Skeletal muscle tissue (tissue), 4 donors: Measurements from ENCODE around the gene LRCH3. TPM values are rescaled to one million over a fixed set of nuclear protein-coding genes. Genes with fewer than 3 reads are reported as not detected.

Experiments
- H3K27ac ChIP-seq: one replicate; pipeline ENCODE4 v1.7.0; 2013; ENCODE audit warnings: mild to moderate bottlenecking, low read depth, low read length, inconsistent platforms
- H3K27me3 ChIP-seq, 3 donors: one replicate each; pipeline ENCODE4 v1.7.0; 2013; ENCODE audit warnings: low read length in 3 of 3; ENCODE audit not compliant: control insufficient read depth in 3 of 3, insufficient read depth in 3 of 3
- H3K36me3 ChIP-seq, 3 donors: one replicate each; pipeline ENCODE4 v1.7.0; 2013; ENCODE audit warnings: low read length in 3 of 3; ENCODE audit not compliant: control insufficient read depth in 3 of 3, insufficient read depth in 3 of 3
- H3K4me1 ChIP-seq, 3 donors: one replicate each; pipeline ENCODE4 v1.7.0; 2013; ENCODE audit warnings: low read length in 3 of 3, mild to moderate bottlenecking in 3 of 3; ENCODE audit not compliant: control insufficient read depth in 3 of 3, insufficient read depth in 3 of 3
- H3K4me3 ChIP-seq, 3 donors: one replicate each; pipeline ENCODE4 v1.7.0; 2013; ENCODE audit warnings: low read length in 3 of 3
- H3K9ac ChIP-seq, 3 donors: one replicate each; pipeline ENCODE4 v1.7.0; 2013; ENCODE audit warnings: low read length in 3 of 3, mild to moderate bottlenecking in 3 of 3, moderate library complexity in 2 of 3, low read depth in 1 of 3
- H3K9me3 ChIP-seq, 3 donors: one replicate each; pipeline ENCODE4 v1.7.0; 2013; ENCODE audit warnings: low read length in 3 of 3; ENCODE audit not compliant: control insufficient read depth in 3 of 3
- total RNA-seq: library from RNA; depleted of rRNA; stranded (reverse); fragments of >200 nt; gene quantifications from one replicate; pipeline ENCODE4 v1.2.3, GENCODE V29; 2014
- donor health status: Osteomylitis.

LRCH3 gene
- total RNA-seq, 1 donor from 2014 or later = 48.0 TPM

- H3K36me3 ChIP-seq = peaks cover 11 to 55% (median 43%) of the 10 kb centered on the region in 3 donors
- no peak overlapping the region for H3K9ac ChIP-seq
- no peak overlapping the region for H3K4me3 ChIP-seq
- no peaks in the 10 kb centered on the region for H3K4me1 ChIP-seq
- no peaks in the 10 kb centered on the region for H3K9me3 ChIP-seq
- no peak overlapping the region for H3K27ac ChIP-seq
- no peaks in the 10 kb centered on the region for H3K27me3 ChIP-seq
Observed at GRCh38 chr3:197830308-197830966, 39.4 kb downstream of the LRCH3 start.

GRCh38 chr3:197830967-197831313 lies 39.9 kb downstream of the LRCH3 start:
- H3K4me3 ChIP-seq = no peak overlapping the region
- no peak overlapping the region for H3K9ac ChIP-seq
- H3K36me3 ChIP-seq = peaks cover 11 to 57% (median 45%) of the 10 kb centered on the region in 3 donors
- no peaks in the 10 kb centered on the region for H3K4me1 ChIP-seq
- H3K27ac ChIP-seq = no peak overlapping the region
- H3K27me3 ChIP-seq = no peaks in the 10 kb centered on the region
- H3K9me3 ChIP-seq = no peaks in the 10 kb centered on the region

GRCh38 chr3:197833930-197834715 lies 43.1 kb downstream of the LRCH3 start:
- Histone ChIP-seq H3K4me3 (no peak overlapping the region), H3K9ac (no peak overlapping the region), H3K27me3 (no peaks in the 10 kb centered on the region), H3K4me1 (no peaks in the 10 kb centered on the region), H3K9me3 (no peaks in the 10 kb centered on the region), H3K36me3 (peaks cover 9 to 45% (median 40%) of the 10 kb centered on the region in 3 donors), H3K27ac (no peak overlapping the region)

GRCh38 chr3:197835509-197835908 lies 44.5 kb downstream of the LRCH3 start:
- H3K36me3 ChIP-seq = peaks cover 9 to 47% (median 39%) of the 10 kb centered on the region in 3 donors
- no peak overlapping the region for H3K27ac ChIP-seq

GRCh38 chr3:197836244-197836643 lies 45.2 kb downstream of the LRCH3 start:
- no peak overlapping the region for H3K4me3 ChIP-seq
- H3K9ac ChIP-seq = no peak overlapping the region
- H3K9me3 ChIP-seq = no peaks in the 10 kb centered on the region
- H3K27ac ChIP-seq = no peak overlapping the region
- no peaks in the 10 kb centered on the region for H3K4me1 ChIP-seq
- H3K27me3 ChIP-seq = no peaks in the 10 kb centered on the region
- peaks cover 7 to 48% (median 42%) of the 10 kb centered on the region in 3 donors for H3K36me3 ChIP-seq

More at GRCh38 chr3:197835509-197835908, 44.5 kb downstream of the LRCH3 start:
- Histone ChIP-seq H3K27me3 (no peaks in the 10 kb centered on the region), H3K4me1 (no peaks in the 10 kb centered on the region), H3K9me3 (no peaks in the 10 kb centered on the region), H3K4me3 (no peak overlapping the region), H3K9ac (no peak overlapping the region)

- Histone ChIP-seq H3K9ac (no peak overlapping the region), H3K27ac (no peak overlapping the region), H3K27me3 (no peaks in the 10 kb centered on the region), H3K4me1 (no peaks in the 10 kb centered on the region), H3K4me3 (no peak overlapping the region), H3K36me3 (peaks cover 9 to 49% (median 45%) of the 10 kb centered on the region in 3 donors), H3K9me3 (no peaks in the 10 kb centered on the region)
Observed at GRCh38 chr3:197837282-197837681, 46.2 kb downstream of the LRCH3 start.

- Histone ChIP-seq H3K9ac (no peak overlapping the region), H3K9me3 (no peaks in the 10 kb centered on the region), H3K27me3 (no peaks in the 10 kb centered on the region), H3K4me1 (no peaks in the 10 kb centered on the region), H3K36me3 (peaks cover 8 to 57% (median 44%) of the 10 kb centered on the region in 3 donors), H3K27ac (no peak overlapping the region), H3K4me3 (no peak overlapping the region)
Observed at GRCh38 chr3:197841789-197842188, 50.7 kb downstream of the LRCH3 start.

GRCh38 chr3:197846491-197846890 lies 55.4 kb downstream of the LRCH3 start:
- Histone ChIP-seq H3K27ac (no peak overlapping the region), H3K9me3 (no peaks in the 10 kb centered on the region), H3K9ac (no peak overlapping the region), H3K4me3 (no peak overlapping the region), H3K4me1 (no peaks in the 10 kb centered on the region), H3K36me3 (peaks cover 12 to 67% (median 51%) of the 10 kb centered on the region in 3 donors), H3K27me3 (no peaks in the 10 kb centered on the region)

- H3K4me3 ChIP-seq = peak overlapping the region in 1 of 3 donors; percentile 39
- H3K9me3 ChIP-seq = no peaks in the 10 kb centered on the region
- H3K27ac ChIP-seq = no peak overlapping the region
- H3K27me3 ChIP-seq = no peaks in the 10 kb centered on the region
- H3K9ac ChIP-seq = no peak overlapping the region
- H3K4me1 ChIP-seq = no peaks in the 10 kb centered on the region
- peaks cover 12 to 68% (median 53%) of the 10 kb centered on the region in 3 donors for H3K36me3 ChIP-seq
Observed at GRCh38 chr3:197847866-197848401, 56.9 kb downstream of the LRCH3 start.
